Osteoblast (primary cell): ENCODE measurements around the gene RAB44. TPM values are rescaled to one million over a fixed set of nuclear protein-coding genes. Genes with fewer than 3 reads are reported as not detected.

Experiments
- DNase-seq: peaks from one replicate; pipeline ENCODE4 v3.0.0; 2011; ENCODE audit warnings: low spot score, mixed read lengths; ENCODE audit not compliant: insufficient read length; ENCODE audit errors: missing footprints
- H2AFZ ChIP-seq: 2 replicates; pipeline ENCODE4 v1.6.0; 2011; ENCODE audit warnings: mild to moderate bottlenecking, low read length
- H3K27ac ChIP-seq: 2 replicates; pipeline ENCODE4 v1.5.1; 2011; ENCODE audit warnings: mild to moderate bottlenecking, low read depth, low read length, moderate library complexity
- H3K27me3 ChIP-seq: 2 replicates; pipeline ENCODE4 v1.6.0; 2012; ENCODE audit warnings: mild to moderate bottlenecking, control low read depth, inconsistent platforms, low read length, moderate library complexity; ENCODE audit not compliant: insufficient read depth
- H3K36me3 ChIP-seq: 2 replicates; pipeline ENCODE4 v1.5.1; 2011; ENCODE audit warnings: mild to moderate bottlenecking, low read length, control low read depth, moderate library complexity; ENCODE audit not compliant: insufficient read depth
- H3K4me1 ChIP-seq: 2 replicates; pipeline ENCODE4 v1.5.1; 2011; ENCODE audit warnings: mild to moderate bottlenecking, low read length, control low read depth, moderate library complexity; ENCODE audit not compliant: insufficient read depth
- H3K4me2 ChIP-seq: 2 replicates; pipeline ENCODE4 v1.6.0; 2011; ENCODE audit warnings: mild to moderate bottlenecking, low read length; ENCODE audit not compliant: insufficient read depth
- H3K4me3 ChIP-seq: fragments of 200-600 bp; sonication (generic); 3 replicates; pipeline ENCODE4 v1.5.1; 2012; ENCODE audit warnings: mild to moderate bottlenecking, low read length, inconsistent platforms; ENCODE audit not compliant: insufficient read depth
- H3K79me2 ChIP-seq: 2 replicates; pipeline ENCODE4 v1.6.0; 2012; ENCODE audit warnings: mild to moderate bottlenecking, low read length, control low read depth, inconsistent platforms; ENCODE audit not compliant: insufficient read depth
- H3K9me3 ChIP-seq: 2 replicates; pipeline ENCODE4 v1.5.1; 2011; ENCODE audit warnings: low read depth, low read length, control low read depth
- H4K20me1 ChIP-seq: 2 replicates; pipeline ENCODE4 v1.6.0; 2012; ENCODE audit warnings: mild to moderate bottlenecking, low read length, control low read depth; ENCODE audit not compliant: insufficient read depth
- total RNA-seq: library from RNA; depleted of rRNA; stranded (reverse); fragments of >200 nt; gene quantifications from 2 replicates; pipeline ENCODE4 v1.2.3, GENCODE V29; 2012
- TF ChIP-seq, protein P1 (sequence below): IDR thresholded peaks from 2 replicates; pipeline ENCODE4 v1.5.1; 2011; ENCODE audit warnings: mild to moderate bottlenecking, low read depth, low read length, moderate library complexity; ENCODE audit errors: extremely low read depth

Gene RAB44
- total RNA-seq, 1 donor: 0.36 TPM

DNA sequence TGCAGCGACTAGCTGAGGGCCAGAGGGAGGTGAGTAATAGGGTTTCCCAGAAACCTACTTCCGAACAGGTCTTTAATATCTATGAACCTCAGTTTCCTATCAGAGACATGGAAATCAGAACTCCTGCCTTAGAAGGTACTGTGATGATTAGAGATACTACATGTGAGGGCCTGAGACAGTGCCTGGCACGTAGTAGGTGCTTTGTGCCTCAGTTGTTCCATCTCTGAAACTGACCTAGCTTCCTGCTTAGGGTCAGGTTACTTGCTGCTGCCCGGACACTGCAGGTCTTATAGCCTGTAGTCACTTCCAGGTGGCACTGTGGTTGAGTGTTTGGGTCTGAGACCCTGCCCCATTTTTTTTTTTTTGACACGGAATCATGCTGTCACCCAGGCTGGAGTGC, 20.9 kb downstream of the RAB44 start:
- Histone ChIP-seq H4K20me1 (no peaks in the 10 kb centered on the region), H3K27ac (no peak overlapping the region), H3K4me2 (no peak overlapping the region), H3K27me3 (no peaks in the 10 kb centered on the region), H3K4me3 (no peak overlapping the region), H2AFZ (no peak overlapping the region), H3K36me3 (no peaks in the 10 kb centered on the region), H3K79me2 (no peaks in the 10 kb centered on the region), H3K4me1 (no peaks in the 10 kb centered on the region), H3K9me3 (no peaks in the 10 kb centered on the region)
- TF ChIP-seq, protein P1, sequence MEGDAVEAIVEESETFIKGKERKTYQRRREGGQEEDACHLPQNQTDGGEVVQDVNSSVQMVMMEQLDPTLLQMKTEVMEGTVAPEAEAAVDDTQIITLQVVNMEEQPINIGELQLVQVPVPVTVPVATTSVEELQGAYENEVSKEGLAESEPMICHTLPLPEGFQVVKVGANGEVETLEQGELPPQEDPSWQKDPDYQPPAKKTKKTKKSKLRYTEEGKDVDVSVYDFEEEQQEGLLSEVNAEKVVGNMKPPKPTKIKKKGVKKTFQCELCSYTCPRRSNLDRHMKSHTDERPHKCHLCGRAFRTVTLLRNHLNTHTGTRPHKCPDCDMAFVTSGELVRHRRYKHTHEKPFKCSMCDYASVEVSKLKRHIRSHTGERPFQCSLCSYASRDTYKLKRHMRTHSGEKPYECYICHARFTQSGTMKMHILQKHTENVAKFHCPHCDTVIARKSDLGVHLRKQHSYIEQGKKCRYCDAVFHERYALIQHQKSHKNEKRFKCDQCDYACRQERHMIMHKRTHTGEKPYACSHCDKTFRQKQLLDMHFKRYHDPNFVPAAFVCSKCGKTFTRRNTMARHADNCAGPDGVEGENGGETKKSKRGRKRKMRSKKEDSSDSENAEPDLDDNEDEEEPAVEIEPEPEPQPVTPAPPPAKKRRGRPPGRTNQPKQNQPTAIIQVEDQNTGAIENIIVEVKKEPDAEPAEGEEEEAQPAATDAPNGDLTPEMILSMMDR: no peak
- peak; percentile 10 for DNase-seq

DNA sequence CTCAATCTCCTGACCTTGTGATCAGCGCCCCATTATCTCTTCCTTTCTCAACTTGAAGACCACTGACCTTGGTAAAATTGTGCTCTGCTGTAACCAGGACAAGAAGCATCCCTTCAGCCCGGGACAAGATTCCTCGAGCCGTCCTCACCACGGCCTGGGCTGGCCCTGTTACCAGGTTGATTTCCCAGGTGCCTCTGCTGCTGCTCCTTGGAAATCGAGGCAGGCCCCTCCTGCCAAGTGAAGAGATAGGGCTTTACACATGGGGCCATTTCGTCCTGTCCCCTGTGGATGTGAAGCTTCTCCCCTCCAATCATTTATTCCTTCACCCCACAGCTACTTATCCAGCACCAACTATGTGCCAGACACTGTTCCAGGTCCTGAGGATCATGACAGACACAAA, 21.5 kb downstream of the RAB44 start:
- H4K20me1 ChIP-seq: no peaks in the 10 kb centered on the region
- peak; percentile 42 for DNase-seq
- TF ChIP-seq, protein P1: no peak
- no peak overlapping the region for H3K4me2 ChIP-seq
- H3K27me3 ChIP-seq: no peaks in the 10 kb centered on the region
- H2AFZ ChIP-seq: no peak overlapping the region
- no peak overlapping the region for H3K27ac ChIP-seq
- no peaks in the 10 kb centered on the region for H3K79me2 ChIP-seq
- H3K4me1 ChIP-seq: no peaks in the 10 kb centered on the region
- no peaks in the 10 kb centered on the region for H3K36me3 ChIP-seq
- H3K4me3 ChIP-seq: no peak overlapping the region
- no peaks in the 10 kb centered on the region for H3K9me3 ChIP-seq

DNA sequence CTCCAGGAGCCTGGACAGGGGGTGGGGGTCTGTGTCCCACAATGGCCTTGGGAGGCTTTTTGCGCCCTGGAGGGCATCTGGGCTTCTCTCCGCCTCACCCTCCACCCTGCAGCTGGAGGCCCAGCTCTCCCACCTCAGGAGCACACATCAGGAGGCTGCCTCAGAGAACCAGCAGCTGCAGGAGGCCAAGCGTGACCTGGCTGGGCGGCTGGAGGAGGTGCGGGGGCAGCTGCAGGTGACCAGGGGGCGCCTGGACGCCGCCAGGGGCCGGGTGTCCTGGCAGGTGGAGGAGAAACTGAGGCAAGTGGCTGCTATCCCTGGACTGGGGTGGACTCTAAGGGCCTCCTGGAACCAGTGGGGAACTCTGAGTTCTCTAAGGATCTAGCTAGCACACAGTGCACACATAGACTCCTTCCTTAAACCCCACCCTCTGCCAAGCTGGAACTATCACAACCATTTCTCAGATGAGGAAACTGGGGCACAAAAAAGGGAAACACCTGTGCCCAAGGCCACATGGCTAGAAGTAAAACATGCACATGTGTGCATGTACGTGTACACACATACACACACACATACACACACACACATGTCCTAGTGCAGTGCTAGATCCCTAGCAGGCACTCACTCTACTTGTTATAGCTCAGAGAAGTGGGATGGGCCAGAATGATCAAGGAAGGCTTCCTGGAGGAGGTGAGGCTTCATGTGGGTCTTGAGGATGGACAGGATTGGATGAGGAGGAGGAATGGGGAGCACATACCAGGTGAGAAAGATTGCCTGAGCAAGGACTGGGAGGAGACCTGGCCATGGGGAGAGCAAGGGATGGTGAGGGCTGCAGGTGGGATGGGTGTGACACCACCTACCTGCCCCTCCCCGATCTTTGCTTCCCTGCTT, 22.9 kb downstream of the RAB44 start:
- H3K27me3 ChIP-seq: no peaks in the 10 kb centered on the region
- H3K4me3 ChIP-seq: no peak overlapping the region
- H3K79me2 ChIP-seq: no peaks in the 10 kb centered on the region
- TF ChIP-seq, protein P1: no peak
- no peaks in the 10 kb centered on the region for H3K4me1 ChIP-seq
- H3K27ac ChIP-seq: no peak overlapping the region
- no peaks in the 10 kb centered on the region for H4K20me1 ChIP-seq
- H3K4me2 ChIP-seq: no peak overlapping the region
- H2AFZ ChIP-seq: no peak overlapping the region
- no peaks in the 10 kb centered on the region for H3K9me3 ChIP-seq
- DNase-seq: peak; percentile 58
- no peaks in the 10 kb centered on the region for H3K36me3 ChIP-seq

DNA sequence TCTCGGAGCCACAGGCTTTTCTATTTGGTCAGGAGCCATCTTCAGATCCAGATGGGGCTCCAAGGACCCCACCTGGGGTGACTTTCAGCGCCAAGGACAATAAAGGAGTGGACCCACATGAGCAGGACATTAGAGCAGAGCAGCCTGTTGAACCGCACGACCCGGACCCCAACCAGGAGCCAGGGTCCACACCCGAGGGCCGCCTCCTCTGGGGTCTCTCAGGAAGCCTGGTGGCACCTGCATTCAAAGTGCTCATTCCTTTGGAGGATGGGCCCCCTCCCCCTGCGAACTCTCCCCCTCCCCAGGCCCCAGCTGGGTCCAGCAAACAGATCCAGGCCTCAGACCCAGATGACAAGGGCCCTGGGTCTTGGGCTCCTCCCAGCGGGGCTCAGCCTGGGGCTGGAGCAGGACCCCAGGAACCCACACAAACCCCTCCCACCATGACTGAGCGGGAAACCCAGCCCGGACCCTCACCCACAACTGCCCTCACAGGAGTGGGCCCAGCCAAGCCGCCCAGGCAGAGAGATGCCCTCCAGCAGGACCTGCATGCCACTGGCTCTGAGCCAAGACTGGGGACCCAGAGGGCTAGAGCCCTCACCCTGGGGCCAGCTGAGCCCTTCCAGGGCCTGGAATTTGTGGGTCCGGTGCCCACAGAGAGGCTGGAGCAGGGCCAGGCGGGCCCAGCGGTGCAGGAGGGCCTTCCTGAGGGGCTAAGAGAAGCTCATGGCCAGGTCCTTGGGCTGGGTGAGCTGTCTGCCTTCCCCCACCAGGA, 23.9 kb downstream of the RAB44 start:
- H3K4me3 ChIP-seq: no peak overlapping the region
- TF ChIP-seq, protein P1: no peak
- no peak overlapping the region for H3K27ac ChIP-seq
- H3K4me1 ChIP-seq: no peaks in the 10 kb centered on the region
- DNase-seq: peak; percentile 68
- H3K79me2 ChIP-seq: no peaks in the 10 kb centered on the region
- no peaks in the 10 kb centered on the region for H3K27me3 ChIP-seq
- H3K36me3 ChIP-seq: no peaks in the 10 kb centered on the region
- no peak overlapping the region for H3K4me2 ChIP-seq
- no peak overlapping the region for H2AFZ ChIP-seq
- no peaks in the 10 kb centered on the region for H4K20me1 ChIP-seq
- H3K9me3 ChIP-seq: no peaks in the 10 kb centered on the region
